H1 (cell line): ENCODE data around the gene ANKMY2. TPM values are rescaled to one million over a fixed set of nuclear protein-coding genes. Genes with fewer than 3 reads are reported as not detected.

Source experiments
- CTCF ChIA-PET: fragments of 300-600 bp; sonication (Branson Sonifier 250); formaldehyde crosslinking; loops from one replicate; lab custom pipeline; 2021; ENCODE audit not compliant: partially characterized antibody; lab: Charles Lee
- POLR2A ChIA-PET: fragments of 300-600 bp; sonication (Branson Sonifier 250); formaldehyde crosslinking; loops from one replicate; lab custom pipeline; 2021; ENCODE audit warnings: inconsistent platforms; ENCODE audit not compliant: partially characterized antibody; lab: Charles Lee
- DNase-seq, 2 experiments: peaks; one replicate each; pipeline versions ENCODE4 v3.0.0 to v3.0.0-alpha.2; 2010 to 2022; ENCODE audit warnings: low spot score in 2 of 2, low read depth in 1 of 2, mixed read lengths in 1 of 2
- FAIRE-seq: peaks from 2 replicates; lab custom pipeline; 2011; peaks lifted over from hg19 to GRCh38; lab: Jason Lieb, UNC
- H2AFZ ChIP-seq: 2 replicates; pipeline ENCODE4 v1.8.1; 2012; ENCODE audit warnings: low read length, inconsistent platforms
- H2AK5ac ChIP-seq: 2 replicates; pipeline ENCODE4 v1.6.1; 2013; ENCODE audit warnings: low read depth, low read length
- H2BK120ac ChIP-seq: replicated peaks from 2 replicates; pipeline ENCODE3; 2013; ENCODE audit warnings: low read depth, low read length, inconsistent platforms
- H2BK12ac ChIP-seq: 2 replicates; pipeline ENCODE4 v1.6.1; 2013; ENCODE audit warnings: low read depth, low read length
- H2BK15ac ChIP-seq: 2 replicates; pipeline ENCODE4 v1.6.1; 2013; ENCODE audit warnings: low read length
- H2BK20ac ChIP-seq: 2 replicates; pipeline ENCODE4 v1.6.1; 2013; ENCODE audit warnings: low read length
- H2BK5ac ChIP-seq: 2 replicates; pipeline ENCODE4 v1.6.1; 2013; ENCODE audit warnings: low read depth, low read length
- H3K14ac ChIP-seq: 2 replicates; pipeline ENCODE4 v1.6.1; 2013; ENCODE audit warnings: inconsistent platforms; ENCODE audit not compliant: insufficient read length
- H3K18ac ChIP-seq: 2 replicates; pipeline ENCODE4 v1.6.1; 2013; ENCODE audit warnings: low read length; ENCODE audit errors: extremely low read depth
- H3K23ac ChIP-seq: 2 replicates; pipeline ENCODE4 v1.6.1; 2013; ENCODE audit warnings: inconsistent platforms; ENCODE audit not compliant: insufficient read length
- H3K23me2 ChIP-seq: 2 replicates; pipeline ENCODE4 v1.6.1; 2013; ENCODE audit warnings: low read depth, low read length
- H3K27ac ChIP-seq: 2 replicates; pipeline ENCODE4 v1.6.1; 2011; ENCODE audit warnings: low read depth, low read length, inconsistent platforms
- H3K27me3 ChIP-seq, 4 experiments: replicated peaks in 1 of 4; 1 replicate in 1 of 4; 2 replicates in 3 of 4; pipeline versions ENCODE4 v1.6.1 to v1.8.1; 2011 to 2013; ENCODE audit warnings: low read length in 3 of 4, mild to moderate bottlenecking in 3 of 4, inconsistent platforms in 2 of 4, mixed read lengths in 2 of 4, moderate library complexity in 1 of 4; ENCODE audit not compliant: control insufficient read depth in 3 of 4, insufficient read depth in 3 of 4; ENCODE audit errors: extremely low read depth in 1 of 4
- H3K36me3 ChIP-seq, 4 experiments: 2 replicates each; pipeline versions ENCODE4 v1.6.1 to v1.8.1; 2011 to 2013; ENCODE audit warnings: mild to moderate bottlenecking in 4 of 4, low read length in 3 of 4, moderate library complexity in 2 of 4, control low read depth in 1 of 4, inconsistent platforms in 1 of 4; ENCODE audit not compliant: insufficient read depth in 4 of 4, control insufficient read depth in 2 of 4
- H3K4ac ChIP-seq: replicated peaks from 2 replicates; pipeline ENCODE3; 2013; ENCODE audit warnings: low read length, low read depth, mixed read lengths, inconsistent platforms; ENCODE audit not compliant: insufficient read length
- H3K4me1 ChIP-seq, 4 experiments: replicated peaks in 1 of 4; 1 replicate in 1 of 4; 2 replicates in 3 of 4; pipeline versions ENCODE4 v1.6.1 to v1.8.1; 2011 to 2013; ENCODE audit warnings: low read length in 3 of 4, inconsistent platforms in 2 of 4, mixed read lengths in 1 of 4; ENCODE audit not compliant: insufficient read depth in 4 of 4, control insufficient read depth in 3 of 4
- H3K4me2 ChIP-seq, 2 experiments: 2 replicates each; pipeline versions ENCODE4 v1.6.1 to v1.8.1; 2011 to 2013; ENCODE audit warnings: low read depth in 2 of 2, low read length in 2 of 2, control low read depth in 1 of 2, inconsistent platforms in 1 of 2, mild to moderate bottlenecking in 1 of 2; ENCODE audit not compliant: insufficient read depth in 1 of 2
- H3K4me3 ChIP-seq, 4 experiments: fragments of 200-600, 300-600 bp in 1 of 4; sonication (generic), shearing (Covaris generic), sonication (Bioruptor Twin) in 1 of 4; 2 replicates each; pipeline versions ENCODE4 v1.5.1 to v1.8.1; 2011 to 2016; ENCODE audit warnings: low read length in 4 of 4, low read depth in 3 of 4, control low read depth in 2 of 4, inconsistent platforms in 2 of 4, mild to moderate bottlenecking in 2 of 4, mixed read lengths in 1 of 4, moderate library complexity in 1 of 4; ENCODE audit not compliant: insufficient read depth in 2 of 4; ENCODE audit errors: extremely low read depth in 1 of 4
- H3K56ac ChIP-seq: replicated peaks from 2 replicates; pipeline ENCODE3; 2013; ENCODE audit warnings: low read depth, mild to moderate bottlenecking, mixed read lengths, low read length, inconsistent platforms; ENCODE audit not compliant: insufficient read length
- H3K79me1 ChIP-seq: 2 replicates; pipeline ENCODE4 v1.6.1; 2013; ENCODE audit warnings: low read depth, low read length, control low read depth
- H3K79me2 ChIP-seq, 2 experiments: 2 replicates each; pipeline versions ENCODE4 v1.6.1 to v1.8.1; 2012 to 2013; ENCODE audit warnings: low read length in 2 of 2, mild to moderate bottlenecking in 2 of 2, inconsistent platforms in 1 of 2; ENCODE audit not compliant: insufficient read depth in 2 of 2, control insufficient read depth in 1 of 2
- H3K9ac ChIP-seq, 4 experiments: replicated peaks in 1 of 4; 1 replicate in 1 of 4; 2 replicates in 3 of 4; pipeline versions ENCODE4 v1.6.1 to v1.8.1; 2011 to 2013; ENCODE audit warnings: low read depth in 3 of 4, low read length in 3 of 4, control low read depth in 2 of 4, mild to moderate bottlenecking in 2 of 4, moderate library complexity in 2 of 4, inconsistent platforms in 1 of 4; ENCODE audit errors: extremely low read depth in 1 of 4
- H3K9me3 ChIP-seq, 2 experiments: 2 replicates each; pipeline versions ENCODE4 v1.6.1 to v1.8.1; 2012 to 2013; ENCODE audit warnings: mild to moderate bottlenecking in 2 of 2, moderate library complexity in 2 of 2, control low read depth in 1 of 2, inconsistent platforms in 1 of 2, low read depth in 1 of 2, low read length in 1 of 2, mixed read lengths in 1 of 2; ENCODE audit not compliant: insufficient read depth in 2 of 2
- H4K20me1 ChIP-seq, 2 experiments: replicated peaks in 1 of 2; 2 replicates each; pipeline versions ENCODE3 to v1.8.1; 2011 to 2013; ENCODE audit warnings: inconsistent platforms in 2 of 2, low read length in 2 of 2, mild to moderate bottlenecking in 1 of 2; ENCODE audit not compliant: insufficient read depth in 2 of 2, control insufficient read depth in 1 of 2
- H4K5ac ChIP-seq: 2 replicates; pipeline ENCODE4 v1.6.1; 2013; ENCODE audit warnings: low read length, low read depth, mixed read lengths, inconsistent platforms; ENCODE audit not compliant: insufficient read length
- H4K8ac ChIP-seq: 2 replicates; pipeline ENCODE4 v1.8.0; 2013; ENCODE audit warnings: mild to moderate bottlenecking, moderate library complexity, low read length, inconsistent platforms; ENCODE audit not compliant: insufficient read depth; ENCODE audit errors: extremely low read depth
- H4K91ac ChIP-seq: replicated peaks from 2 replicates; pipeline ENCODE3; 2013; ENCODE audit warnings: low read length, mixed read lengths, inconsistent platforms; ENCODE audit not compliant: insufficient read length
- CBX5 ChIP-seq: fragments of 300-800, 300-1000 bp; sonication (generic); IDR thresholded peaks from 2 replicates; pipeline ENCODE4 v1.7.1; 2016; ENCODE audit warnings: antibody characterized with exemption, low read length, low read depth
- CHD1 ChIP-seq: IDR thresholded peaks from 2 replicates; pipeline ENCODE4 v1.6.1; 2012; ENCODE audit warnings: low read depth, low read length, improper control_type of control experiment
- CHD2 ChIP-seq: IDR thresholded peaks from 2 replicates; pipeline ENCODE4 v1.6.1; 2012; ENCODE audit warnings: low read length, improper control_type of control experiment
- EGR1 ChIP-seq: IDR thresholded peaks from 2 replicates; pipeline ENCODE4 v1.6.1; 2011; ENCODE audit warnings: low read depth, low read length, borderline replicate concordance
- EZH2 ChIP-seq: fragments of 200-600 bp; sonication (generic); IDR thresholded peaks from 2 replicates; pipeline ENCODE4 v1.7.1; 2012; ENCODE audit warnings: low read depth, mild to moderate bottlenecking, moderate library complexity, low read length, inconsistent platforms; ENCODE audit not compliant: severe bottlenecking
- JUND ChIP-seq: IDR thresholded peaks from 2 replicates; pipeline ENCODE4 v1.6.1; 2011; ENCODE audit warnings: mild to moderate bottlenecking, improper control_type of control experiment, low read length
- KDM4A ChIP-seq: IDR thresholded peaks from one replicate; pipeline ENCODE4 v1.7.1; 2012; ENCODE audit warnings: low read depth, mild to moderate bottlenecking, moderate library complexity, low read length, inconsistent platforms; ENCODE audit not compliant: severe bottlenecking
- KDM5A ChIP-seq: fragments of 200-600 bp; IDR thresholded peaks from 2 replicates; pipeline ENCODE4 v1.7.1; 2012; ENCODE audit warnings: mild to moderate bottlenecking, low read length, inconsistent platforms, mixed read lengths
- PHF8 ChIP-seq: fragments of 200-600 bp; sonication (generic); conservative IDR thresholded peaks from 2 replicates; pipeline ENCODE4 v1.7.1; 2012; ENCODE audit warnings: low read depth, mild to moderate bottlenecking, inconsistent platforms, low read length, moderate library complexity
- SP4 ChIP-seq: IDR thresholded peaks from 2 replicates; pipeline ENCODE4 v1.6.1; 2012; ENCODE audit warnings: low read length, inconsistent platforms
- ZNF274 ChIP-seq: IDR thresholded peaks from 2 replicates; pipeline ENCODE4 v1.7.0; 2012; ENCODE audit warnings: low read length, borderline replicate concordance; ENCODE audit errors: extremely low read depth
- WGBS, 2 experiments: shearing (Covaris generic) in 1 of 2; methylation state at CpG; one replicate each; pipeline versions ENCODE4 v1.1.6 to v1.1.7; 2013 to 2015; ENCODE audit warnings: low lambda C conversion rate in 2 of 2, mixed read lengths in 2 of 2, inconsistent platforms in 1 of 2, low coverage in 1 of 2, missing lambda C conversion rate in 1 of 2; ENCODE audit not compliant: insufficient replicate concordance in 2 of 2, insufficient coverage in 1 of 2, insufficient read length in 1 of 2; ENCODE audit errors: extremely low coverage in 1 of 2, missing lambda C conversion rate in 1 of 2; 5-methylcytosine and 5-hydroxymethylcytosine counted together
- polyA plus RNA-seq, 7 experiments: library from polyadenylated mRNA; depleted of rRNA in 3 of 7; stranded (reverse) in 5 of 7; unstranded in 2 of 7; fragments of >200 nt in 5 of 7; fragments of 200-250 nt in 2 of 7; gene quantifications; 1 replicate in 5 of 7; 2 replicates in 1 of 7; 4 replicates in 1 of 7; pipeline versions ENCODE4 v1.2.1 to v1.2.3, GENCODE V29; 2011 to 2013; ENCODE audit warnings: missing spikeins in 2 of 7, mixed read lengths in 2 of 7
- total RNA-seq: library from RNA; stranded (reverse); fragmentation: NEBNext Ultra II Directional; extraction: Animal tissue kit (Norgen Biotek cat#: 25700); gene quantifications from 2 replicates; pipeline ENCODE4 v1.2.1, GENCODE V29; 2021

The ANKMY2 gene
- total and polyA plus RNA-seq, 2 of the 8 experiments (the other 6 are each of a cell fraction or from before 2014, with no cell fraction given) = 5.2 to 9.3 TPM

- H3K4me3 ChIP-seq = no peak overlapping the region
These were observed 7.3 kb upstream of the ANKMY2 start for GRCh38 chr7:16652888-16653287.

More at GRCh38 chr7:16652888-16653287, 7.3 kb upstream of the ANKMY2 start:
- Histone ChIP-seq H4K91ac (no peak overlapping the region), H4K20me1 (peaks cover 4 to 12% of the 10 kb centered on the region in 2 experiments), H2BK120ac (no peak overlapping the region), H3K18ac (no peak overlapping the region), H3K79me1 (peaks cover 5% of the 10 kb centered on the region; the same call in 1 of the 2 replicates), H3K4me1 (peaks cover 2 to 9% (median 5%) of the 10 kb centered on the region in 4 experiments; a peak in 4 of 7 replicates), H3K23ac (no peak overlapping the region), H3K23me2 (no peaks in the 10 kb centered on the region; the same call in 1 of the 2 replicates), H3K27ac (no peak overlapping the region), H3K4me2 (no peak overlapping the region), H3K14ac (no peak overlapping the region), H2BK15ac (no peak overlapping the region), H4K8ac (no peak overlapping the region), H2BK20ac (no peak overlapping the region), H3K79me2 (peaks cover 8 to 99% of the 10 kb centered on the region in 2 experiments), H2AFZ (no peak overlapping the region), H3K4ac (peak overlapping the region; percentile 27), H3K9me3 (no peaks in the 10 kb centered on the region), H3K9ac (no peak overlapping the region), H2BK12ac (no peak overlapping the region), H4K5ac (no peak overlapping the region), H3K27me3 (no peaks in the 10 kb centered on the region), H3K36me3 (no peaks in the 10 kb centered on the region), H2BK5ac (no peak overlapping the region), H3K56ac (no peak overlapping the region), H2AK5ac (no peak overlapping the region)
- ChIA-PET POLR2A (interaction anchor here (1.4 kb wide), 1 partner anchor 16 kb away, joined by 4 read pairs; no protein-coding TSS in a partner anchor), CTCF (interaction anchor here (0.9 kb wide), 1 partner anchor 220 kb away, joined by 3 read pairs; no protein-coding TSS in a partner anchor)
- no peak for DNase-seq
- no peak for FAIRE-seq
- WGBS, 2 experiments = 86% methylated on average over 2 of the region's 2 CpGs; no CpG with 5 or more reads in 1 of the 2 experiments
- TF ChIP-seq CBX5 (no peak), ZNF274 (no peak), CHD2 (no peak), EZH2 (no peak), PHF8 (no peak), EGR1 (no peak), KDM5A (no peak), SP4 (no peak), KDM4A (no peak), JUND (no peak), CHD1 (no peak)
